Kidney (tissue), 14 donors: ENCODE results near the gene TUBA4A. TPM values are rescaled to one million over a fixed set of nuclear protein-coding genes. Genes with fewer than 3 reads are reported as not detected.

Experiments used
- DNase-seq, 5 donors: peaks; one replicate each; pipeline ENCODE4 v3.0.0-alpha.2; 2013 to 2020
- FAIRE-seq: peaks from 2 replicates; lab custom pipeline; 2012; peaks lifted over from hg19 to GRCh38; lab: Jason Lieb, UNC
- H3K27ac ChIP-seq, 2 donors: one replicate each; pipeline ENCODE4 v1.7.0; 2013; ENCODE audit warnings: low read depth in 2 of 2, low read length in 2 of 2, inconsistent platforms in 1 of 2
- H3K27me3 ChIP-seq: one replicate; pipeline ENCODE4 v1.7.1; 2013; ENCODE audit warnings: low read length, inconsistent platforms; ENCODE audit not compliant: control insufficient read depth, insufficient read depth
- H3K36me3 ChIP-seq, 3 donors: one replicate each; pipeline versions ENCODE4 v1.7.0 to v1.7.1; 2013; ENCODE audit warnings: low read length in 3 of 3, control low read depth in 1 of 3, inconsistent platforms in 1 of 3; ENCODE audit not compliant: insufficient read depth in 3 of 3, control insufficient read depth in 2 of 3
- H3K4me1 ChIP-seq, 3 donors: one replicate each; pipeline versions ENCODE4 v1.7.0 to v1.7.1; 2013; ENCODE audit warnings: low read length in 3 of 3, inconsistent platforms in 1 of 3, low read depth in 1 of 3; ENCODE audit not compliant: control insufficient read depth in 2 of 3, insufficient read depth in 2 of 3
- H3K4me3 ChIP-seq, 3 donors: one replicate each; pipeline versions ENCODE4 v1.7.0 to v1.8.1; 2013; ENCODE audit warnings: low read length in 3 of 3, control low read depth in 1 of 3, inconsistent platforms in 1 of 3
- H3K9ac ChIP-seq, 3 donors: one replicate each; pipeline versions ENCODE4 v1.7.0 to v1.7.1; 2013; ENCODE audit warnings: low read length in 3 of 3, control low read depth in 1 of 3, inconsistent platforms in 1 of 3
- H3K9me3 ChIP-seq, 3 donors: one replicate each; pipeline versions ENCODE4 v1.7.0 to v1.7.1; 2013; ENCODE audit warnings: low read length in 3 of 3, control low read depth in 1 of 3, inconsistent platforms in 1 of 3; ENCODE audit not compliant: control insufficient read depth in 2 of 3, insufficient read depth in 1 of 3
- CTCF ChIP-seq: IDR thresholded peaks from 3 replicates; pipeline ENCODE4 v1.5.1; 2012; ENCODE audit warnings: mild to moderate bottlenecking, moderate library complexity, borderline replicate concordance; ENCODE audit not compliant: insufficient read depth; ENCODE audit errors: extremely low read depth
- intact Hi-C: fragments of 100-400 bp; cut with DNase I; formaldehyde crosslinking; loops from one replicate; pipeline ENCODE4 v1.11.1; 2022
- polyA plus RNA-seq: library from polyadenylated mRNA; stranded (reverse); fragments of 350-450 nt; fragmentation: Illumina TruSeq; extraction: RNeasy Lipid Tissue Mini Kit (QIAGEN cat#74804); gene quantifications from one replicate; pipeline ENCODE4 v1.2.3, GENCODE V29; 2014; ENCODE audit warnings: low read depth, low replicate concordance; ENCODE audit not compliant: insufficient read depth
- total RNA-seq: library from RNA; stranded (reverse); fragmentation: NEBNext Ultra II Directional; extraction: Animal tissue kit (Norgen Biotek cat#: 25700); gene quantifications from one replicate; pipeline ENCODE4 v1.2.1, GENCODE V29; 2021
- donor health status: control.
- donor health status: control.
- donor health status: control.
- donor health status: control.
- donor health status: control.
- donor health status: DM: yes; HTN: yes; CAD: no.
- donor health status: Normal renal cell carcinoma (clear cell type).

Gene TUBA4A
- total and polyA plus RNA-seq, 2 donors from 2014 or later, result 49.4 to 156 TPM

- H3K36me3 ChIP-seq, result peaks cover 2 to 6% (median 3%) of the 10 kb centered on the region in 3 donors
- TF ChIP-seq CTCF, result no peak
- intact Hi-C loops, result no loop called here
- peak in 1 of 5 donors; percentile 40 for DNase-seq
- no peak for FAIRE-seq
- no peaks in the 10 kb centered on the region for H3K27me3 ChIP-seq
- peak overlapping the region; percentile 77 to 92 (median 82) for H3K4me3 ChIP-seq
- peak overlapping the region; percentile 96 to 98 for H3K27ac ChIP-seq
- peaks cover 6 to 59% (median 45%) of the 10 kb centered on the region in 3 donors for H3K4me1 ChIP-seq
- peak overlapping the region; percentile 65 to 98 (median 91) for H3K9ac ChIP-seq
- no peaks in the 10 kb centered on the region for H3K9me3 ChIP-seq
These were observed 7.9 kb downstream of the TUBA4A start for GRCh38 chr2:219245899-219246230.

- no peak for TF ChIP-seq CTCF
- FAIRE-seq, result no peak
- intact Hi-C loops, result no loop called here
These were observed 8.4 kb downstream of the TUBA4A start, which contains the start of the genes GLB1L and STK16 for GRCh38 chr2:219245148-219245898. GLB1L (minus strand) TSS chr2:219245444; CDS start chr2:219243573, 1,871 bp downstream. STK16 (plus strand) TSS chr2:219245479; CDS start chr2:219246000, 521 bp downstream.

GRCh38 chr2:219244789-219245147 lies 8.9 kb downstream of the TUBA4A start:
- Histone ChIP-seq H3K27me3 (no peaks in the 10 kb centered on the region), H3K4me1 (peaks cover 6 to 48% (median 36%) of the 10 kb centered on the region in 3 donors), H3K9ac (peak overlapping the region; percentile 65 to 98 (median 91)), H3K36me3 (peaks cover 0 to 5% (median 2%) of the 10 kb centered on the region in 3 donors), H3K4me3 (peak overlapping the region; percentile 77 to 92 (median 82)), H3K9me3 (no peaks in the 10 kb centered on the region), H3K27ac (peak overlapping the region; percentile 96 to 98)
- intact Hi-C loops, result no loop called here
- TF ChIP-seq CTCF, result no peak
- no peak for DNase-seq
- no peak for FAIRE-seq

More at GRCh38 chr2:219245148-219245898, 8.4 kb downstream of the TUBA4A start, which contains the start of the genes GLB1L and STK16:
- H3K4me3 ChIP-seq, result peak within 1 kb of the TSS; percentile 77 to 92 (median 82)
- H3K36me3 ChIP-seq, result peaks cover 0 to 2% (median 1%) of the 10 kb centered on the region in 3 donors
- H3K9ac ChIP-seq, result peak within 1 kb of the TSS; percentile 65 to 98 (median 91)
- no peaks in the 10 kb centered on the region for H3K27me3 ChIP-seq
- no peaks in the 10 kb centered on the region for H3K9me3 ChIP-seq
- peaks cover 6 to 54% (median 41%) of the 10 kb centered on the region in 3 donors for H3K4me1 ChIP-seq
- peak within 1 kb of the TSS; percentile 96 to 98 for H3K27ac ChIP-seq
- peak; percentile 95 to 98 (median 97) for DNase-seq
